ENCODE results near the gene RABL2A. TPM values are rescaled to one million over a fixed set of nuclear protein-coding genes. Genes with fewer than 3 reads are reported as not detected.
"Not testable (repeated sequence)": the region's sequence is repeated elsewhere in the genome, so short reads cannot be mapped to it uniquely, and the experiment has no call there.

RABL2A gene
- polyA plus RNA-seq, 1 experiment: 13.0 TPM

DNA sequence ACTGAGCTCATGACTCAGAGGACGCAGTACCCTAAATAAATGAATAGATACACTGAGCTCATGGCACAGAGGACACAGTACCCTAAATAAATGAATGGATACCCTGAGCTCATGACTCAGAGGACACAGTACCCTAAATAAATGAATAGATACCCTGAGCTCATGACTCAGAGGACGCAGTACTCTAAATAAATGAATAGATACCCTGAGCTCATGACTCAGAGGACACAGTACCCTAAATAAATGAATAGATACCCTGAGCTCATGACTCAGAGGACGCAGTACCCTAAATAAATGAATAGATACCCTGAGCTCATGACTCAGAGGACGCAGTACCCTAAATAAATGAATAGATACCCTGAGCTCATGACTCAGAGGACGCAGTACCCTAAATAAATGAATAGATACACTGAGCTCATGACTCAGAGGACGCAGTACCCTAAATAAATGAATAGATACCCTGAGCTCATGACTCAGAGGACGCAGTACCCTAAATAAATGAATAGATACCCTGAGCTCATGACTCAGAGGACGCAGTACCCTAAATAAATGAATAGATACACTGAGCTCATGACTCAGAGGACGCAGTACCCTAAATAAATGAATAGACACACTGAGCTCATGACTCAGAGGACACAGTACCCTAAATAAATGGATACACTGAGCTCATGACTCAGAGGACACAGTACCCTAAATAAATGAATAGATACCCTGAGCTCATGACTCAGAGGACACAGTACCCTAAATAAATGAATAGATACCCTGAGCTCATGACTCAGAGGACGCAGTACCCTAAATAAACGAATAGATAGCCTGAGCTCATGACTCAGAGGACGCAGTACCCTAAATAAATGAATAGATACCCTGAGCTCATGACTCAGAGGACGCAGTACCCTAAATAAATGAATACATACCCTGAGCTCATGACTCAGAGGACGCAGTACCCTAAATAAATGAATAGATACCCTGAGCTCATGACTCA is 24.1 kb downstream of the RABL2A start:
- H3K4me3 ChIP-seq (ENCODE audit: low read depth, low read length); POLR2A ChIA-PET; H3K27me3 ChIP-seq (ENCODE audit: control insufficient read depth, insufficient read depth, low read length); DNase-seq (ENCODE audit: low read depth, low spot score); H3K27ac ChIP-seq (ENCODE audit: low read depth, low read length); H3K9me3 ChIP-seq (ENCODE audit: control insufficient read depth, insufficient read depth, low read length); CTCF ChIA-PET: not testable (repeated sequence)

DNA sequence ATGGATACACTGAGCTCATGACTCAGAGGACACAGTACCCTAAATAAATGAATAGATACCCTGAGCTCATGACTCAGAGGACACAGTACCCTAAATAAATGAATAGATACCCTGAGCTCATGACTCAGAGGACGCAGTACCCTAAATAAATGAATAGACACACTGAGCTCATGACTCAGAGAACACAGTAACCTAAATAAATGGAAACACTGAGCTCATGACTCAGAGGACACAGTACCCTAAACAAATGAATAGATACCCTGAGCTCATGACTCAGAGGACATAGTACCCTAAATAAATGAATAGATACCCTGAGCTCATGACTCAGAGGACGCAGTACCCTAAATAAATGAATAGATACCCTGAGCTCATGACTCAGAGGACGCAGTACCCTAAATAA is 25.5 kb downstream of the RABL2A start:
- H3K27me3 ChIP-seq (ENCODE audit: control insufficient read depth, insufficient read depth, low read length); DNase-seq (ENCODE audit: low read depth, low spot score); H3K4me3 ChIP-seq (ENCODE audit: low read depth, low read length); H3K9me3 ChIP-seq (ENCODE audit: control insufficient read depth, insufficient read depth, low read length); POLR2A ChIA-PET; H3K27ac ChIP-seq (ENCODE audit: low read depth, low read length); CTCF ChIA-PET: not testable (repeated sequence)

DNA sequence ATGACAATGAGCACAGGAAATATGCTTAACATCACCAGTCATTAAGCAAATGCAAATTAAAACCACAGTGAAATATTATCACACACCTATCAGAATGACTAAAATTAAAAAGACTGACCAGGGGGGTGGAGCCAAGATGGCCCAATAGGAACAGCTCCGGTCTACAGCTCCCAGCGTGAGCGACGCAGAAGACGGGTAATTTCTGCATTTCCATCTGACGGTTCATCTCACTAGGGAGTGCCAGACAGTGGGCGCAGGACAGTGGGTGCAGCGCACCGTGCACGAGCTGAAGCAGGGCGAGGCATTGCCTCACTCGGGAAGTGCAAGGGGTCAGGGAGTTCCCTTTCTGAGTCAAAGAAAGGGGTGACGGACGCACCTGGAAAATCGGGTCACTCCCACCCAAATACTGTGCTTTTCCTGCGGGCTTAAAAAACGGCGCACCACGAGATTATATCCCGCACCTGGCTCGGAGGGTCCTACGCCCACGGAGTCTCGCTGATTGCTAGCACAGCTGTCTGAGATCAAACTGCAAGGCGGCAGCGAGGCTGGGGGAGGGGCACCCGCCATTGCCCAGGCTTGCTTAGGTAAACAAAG is 29.1 kb downstream of the RABL2A start:
- CTCF ChIA-PET; POLR2A ChIA-PET; H3K27me3 ChIP-seq (ENCODE audit: control insufficient read depth, insufficient read depth, low read length); DNase-seq (ENCODE audit: low read depth, low spot score); H3K9me3 ChIP-seq (ENCODE audit: control insufficient read depth, insufficient read depth, low read length); H3K27ac ChIP-seq (ENCODE audit: low read depth, low read length); H3K4me3 ChIP-seq (ENCODE audit: low read depth, low read length): not testable (repeated sequence)

DNA sequence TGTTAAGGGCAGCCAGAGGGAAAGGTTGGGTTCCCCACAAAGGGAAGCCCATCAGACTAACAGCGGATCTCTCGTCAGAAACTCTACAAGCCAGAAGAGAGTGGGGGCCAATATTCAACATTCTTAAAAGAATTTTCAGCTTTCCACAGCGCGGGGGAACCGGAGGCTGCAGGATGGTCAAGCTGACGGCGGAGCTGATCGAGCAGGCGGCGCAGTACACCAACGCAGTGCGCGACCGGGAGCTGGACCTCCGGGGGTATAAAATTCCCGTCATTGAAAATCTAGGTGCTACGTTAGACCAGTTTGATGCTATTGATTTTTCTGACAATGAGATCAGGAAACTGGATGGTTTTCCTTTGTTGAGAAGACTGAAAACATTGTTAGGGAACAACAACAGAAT is 30.7 kb downstream of the RABL2A start:
- H3K4me3 ChIP-seq (ENCODE audit: low read depth, low read length); POLR2A ChIA-PET; DNase-seq (ENCODE audit: low read depth, low spot score); H3K9me3 ChIP-seq (ENCODE audit: control insufficient read depth, insufficient read depth, low read length); H3K27me3 ChIP-seq (ENCODE audit: control insufficient read depth, insufficient read depth, low read length); H3K27ac ChIP-seq (ENCODE audit: low read depth, low read length); CTCF ChIA-PET: not testable (repeated sequence)

DNA sequence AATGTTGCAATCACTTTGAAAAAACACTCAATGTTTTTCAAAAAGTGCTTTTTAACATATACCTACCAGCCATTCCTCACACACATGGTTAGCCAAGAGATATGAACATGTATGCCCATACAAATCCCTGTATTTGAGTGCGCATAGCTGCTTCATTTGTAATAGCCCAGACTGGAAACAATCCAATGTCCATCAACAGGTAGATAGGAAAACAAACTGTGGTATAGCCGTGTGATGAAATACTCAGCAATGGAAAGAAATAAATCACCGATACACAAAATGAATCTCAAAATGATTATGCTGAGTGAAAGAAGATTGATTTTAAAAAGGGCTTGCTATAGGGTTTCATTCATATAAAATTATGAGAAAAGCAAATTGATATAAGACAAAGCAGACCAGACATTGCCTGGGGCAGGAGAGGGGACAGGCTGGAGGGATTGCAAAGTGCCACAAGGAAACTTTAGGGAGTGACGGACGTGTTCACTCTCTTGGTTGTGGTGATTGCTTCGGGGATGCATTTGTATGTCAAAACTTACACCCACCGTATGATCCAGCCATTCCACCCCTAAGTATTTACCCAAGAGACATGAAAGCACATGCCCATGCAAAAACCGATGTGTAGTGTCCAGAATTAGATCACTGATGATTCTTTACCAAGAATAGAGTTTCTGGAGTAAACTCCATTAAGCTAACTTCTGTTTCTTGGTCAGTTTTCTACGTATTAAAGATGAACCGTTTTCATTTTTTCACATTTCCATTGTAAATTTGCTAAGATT is 36.4 kb downstream of the RABL2A start:
- H3K27ac ChIP-seq (ENCODE audit: low read depth, low read length); POLR2A ChIA-PET; H3K27me3 ChIP-seq (ENCODE audit: control insufficient read depth, insufficient read depth, low read length); H3K9me3 ChIP-seq (ENCODE audit: control insufficient read depth, insufficient read depth, low read length); DNase-seq (ENCODE audit: low read depth, low spot score); H3K4me3 ChIP-seq (ENCODE audit: low read depth, low read length); CTCF ChIA-PET: not testable (repeated sequence)

DNA sequence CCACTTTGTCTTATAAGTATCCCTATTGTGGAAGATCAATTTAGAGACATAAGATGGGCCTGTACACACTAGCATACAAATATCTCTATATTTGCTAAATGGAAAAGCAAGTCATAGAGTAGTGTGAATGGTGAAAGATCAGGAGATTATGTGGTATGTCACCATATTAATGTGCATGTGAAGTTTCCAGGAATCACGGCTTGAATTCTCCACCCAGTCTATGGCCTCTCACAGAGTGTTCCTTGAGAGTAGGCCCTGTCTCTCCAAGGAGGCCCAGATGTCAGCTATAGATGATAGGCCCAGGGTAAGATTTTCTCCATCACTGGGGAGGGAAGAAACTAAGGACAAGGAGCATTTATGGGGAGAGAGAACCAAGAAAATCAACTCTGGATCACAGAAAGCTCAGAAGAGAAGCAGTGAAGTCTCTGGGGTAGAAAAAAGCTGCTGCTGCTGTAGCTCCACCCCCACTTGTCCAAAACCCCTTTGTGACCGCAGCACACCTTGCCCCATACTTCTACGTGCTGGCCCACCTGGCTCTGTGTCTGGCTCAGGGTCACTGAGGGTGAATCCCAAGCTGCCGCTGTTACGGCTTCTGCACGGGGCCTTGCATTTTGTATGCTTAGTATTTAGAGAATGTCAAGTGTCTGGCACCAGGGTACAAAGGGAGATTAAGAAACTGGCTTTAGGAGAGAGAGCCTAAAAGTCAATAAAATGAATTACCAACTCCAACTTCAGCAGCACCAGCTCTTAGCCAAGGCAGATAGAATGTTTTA is 37.9 kb downstream of the RABL2A start:
- H3K27me3 ChIP-seq (ENCODE audit: control insufficient read depth, insufficient read depth, low read length); H3K4me3 ChIP-seq (ENCODE audit: low read depth, low read length); DNase-seq (ENCODE audit: low read depth, low spot score); H3K9me3 ChIP-seq (ENCODE audit: control insufficient read depth, insufficient read depth, low read length); CTCF ChIA-PET; H3K27ac ChIP-seq (ENCODE audit: low read depth, low read length); POLR2A ChIA-PET: not testable (repeated sequence)

DNA sequence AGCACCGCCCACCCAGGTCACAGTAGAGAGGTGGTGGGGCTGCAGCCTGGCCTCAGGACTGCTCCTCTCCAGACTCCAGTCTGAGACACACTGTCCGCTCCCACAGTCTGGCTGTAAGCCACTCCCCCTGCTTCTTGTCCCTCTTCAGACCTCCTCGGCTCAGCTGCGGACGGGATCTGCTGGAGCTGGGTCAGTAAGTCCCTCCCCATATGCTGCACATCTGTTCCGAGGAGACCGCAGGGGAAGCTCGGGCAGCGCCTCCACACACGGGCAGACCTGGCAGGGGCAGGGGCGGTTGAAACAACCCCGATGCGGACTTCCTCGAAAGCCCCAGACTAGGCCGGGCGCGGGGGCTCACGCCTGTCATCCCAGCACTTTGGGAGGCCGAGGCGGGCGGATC is 41.9 kb downstream of the RABL2A start:
- H3K4me3 ChIP-seq (ENCODE audit: low read depth, low read length); POLR2A ChIA-PET; H3K27ac ChIP-seq (ENCODE audit: low read depth, low read length); H3K9me3 ChIP-seq (ENCODE audit: control insufficient read depth, insufficient read depth, low read length); DNase-seq (ENCODE audit: low read depth, low spot score); H3K27me3 ChIP-seq (ENCODE audit: control insufficient read depth, insufficient read depth, low read length); CTCF ChIA-PET: not testable (repeated sequence)

DNA sequence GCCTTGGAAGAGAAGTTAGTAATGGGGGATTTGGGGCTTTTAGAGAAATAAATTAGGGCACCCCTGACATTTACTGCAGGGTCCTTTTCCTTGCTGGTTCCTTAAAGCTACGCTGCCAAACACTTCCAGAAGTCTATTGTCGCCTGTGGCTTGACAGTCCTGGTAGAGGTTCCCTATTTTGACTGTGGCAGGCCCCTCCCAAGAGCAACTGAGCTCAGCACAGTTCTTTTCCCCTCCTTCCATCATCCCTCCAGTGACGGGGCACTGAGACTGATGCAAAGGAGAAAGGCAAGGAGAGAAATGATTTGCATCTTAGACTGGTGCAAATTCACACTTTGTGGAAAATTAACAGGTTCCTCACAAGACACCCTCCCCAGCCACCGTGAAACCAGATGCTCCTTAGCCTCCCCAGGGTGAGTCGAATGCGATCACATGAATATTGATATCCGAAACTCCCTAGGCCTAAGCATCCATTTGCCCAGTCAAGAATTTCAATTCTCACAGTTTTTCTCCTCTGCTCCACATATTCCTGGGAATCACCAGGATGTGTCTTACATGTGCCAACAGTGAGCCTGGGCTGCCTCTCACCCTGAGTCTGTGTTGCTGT is 45.4 kb downstream of the RABL2A start:
- ChIA-PET POLR2A (no interaction called here), CTCF (no interaction called here)
- H3K9me3 ChIP-seq (ENCODE audit: control insufficient read depth, insufficient read depth, low read length): peaks cover 4% of the 10 kb centered on the region; the same call in 1 of the 2 replicates
- TF ChIP-seq, protein P1, sequence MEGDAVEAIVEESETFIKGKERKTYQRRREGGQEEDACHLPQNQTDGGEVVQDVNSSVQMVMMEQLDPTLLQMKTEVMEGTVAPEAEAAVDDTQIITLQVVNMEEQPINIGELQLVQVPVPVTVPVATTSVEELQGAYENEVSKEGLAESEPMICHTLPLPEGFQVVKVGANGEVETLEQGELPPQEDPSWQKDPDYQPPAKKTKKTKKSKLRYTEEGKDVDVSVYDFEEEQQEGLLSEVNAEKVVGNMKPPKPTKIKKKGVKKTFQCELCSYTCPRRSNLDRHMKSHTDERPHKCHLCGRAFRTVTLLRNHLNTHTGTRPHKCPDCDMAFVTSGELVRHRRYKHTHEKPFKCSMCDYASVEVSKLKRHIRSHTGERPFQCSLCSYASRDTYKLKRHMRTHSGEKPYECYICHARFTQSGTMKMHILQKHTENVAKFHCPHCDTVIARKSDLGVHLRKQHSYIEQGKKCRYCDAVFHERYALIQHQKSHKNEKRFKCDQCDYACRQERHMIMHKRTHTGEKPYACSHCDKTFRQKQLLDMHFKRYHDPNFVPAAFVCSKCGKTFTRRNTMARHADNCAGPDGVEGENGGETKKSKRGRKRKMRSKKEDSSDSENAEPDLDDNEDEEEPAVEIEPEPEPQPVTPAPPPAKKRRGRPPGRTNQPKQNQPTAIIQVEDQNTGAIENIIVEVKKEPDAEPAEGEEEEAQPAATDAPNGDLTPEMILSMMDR (IDR thresholded peaks at IDR 0.05; ENCODE audit: low read depth, low read length): no peak
- DNase-seq (ENCODE audit: low read depth, low spot score): no peak
- H3K27me3 ChIP-seq (ENCODE audit: control insufficient read depth, insufficient read depth, low read length): peaks cover 2% of the 10 kb centered on the region
- no peak overlapping the region for H3K4me3 ChIP-seq (ENCODE audit: low read depth, low read length)
- H3K27ac ChIP-seq (ENCODE audit: low read depth, low read length): no peak overlapping the region
